HEK293 (cell line): Measurements from ENCODE around the gene MYADML2.

ENCODE experiments used
- CTCF ChIA-PET: fragments of 350-600 bp; formaldehyde crosslinking; extraction: SDS; loops from one replicate; lab custom pipeline; 2021; ENCODE audit warnings: antibody characterized with exemption; lab: Yijun Ruan, JAX
- POLR2A ChIA-PET: fragments of 300-600 bp; formaldehyde crosslinking; extraction: SDS; loops from one replicate; lab custom pipeline; 2020; ENCODE audit warnings: antibody characterized with exemption, inconsistent platforms; lab: Yijun Ruan, JAX
- H3K27ac ChIP-seq: fragments of 200-500 bp; sonication (Bioruptor generic); 2 replicates; pipeline ENCODE4 v1.5.1; 2014; ENCODE audit warnings: low read depth, low read length, control low read depth, inconsistent platforms; ENCODE audit errors: extremely low read depth
- H3K36me3 ChIP-seq, 2 experiments: fragments of 200-500 bp in 1 of 2; sonication (Bioruptor generic) in 1 of 2; 1 replicate in 1 of 2; 2 replicates in 1 of 2; pipeline ENCODE4 v1.5.1; 2014 to 2017; ENCODE audit warnings: inconsistent platforms in 2 of 2, low read length in 2 of 2; ENCODE audit not compliant: control insufficient read depth in 2 of 2, insufficient read depth in 1 of 2
- H3K4me1 ChIP-seq: fragments of 200-500 bp; sonication (Bioruptor generic); 2 replicates; pipeline ENCODE4 v1.5.1; 2014; ENCODE audit warnings: mild to moderate bottlenecking, low read length, inconsistent platforms; ENCODE audit not compliant: control insufficient read depth, insufficient read depth
- H3K4me3 ChIP-seq: 2 replicates; pipeline ENCODE4 v1.5.1; 2011; ENCODE audit warnings: low read depth, mild to moderate bottlenecking, control low read depth, low read length, moderate library complexity
- H3K9me3 ChIP-seq: fragments of 200-500 bp; sonication (Bioruptor generic); 2 replicates; pipeline ENCODE4 v1.5.1; 2014; ENCODE audit warnings: low read depth, low read length, inconsistent platforms; ENCODE audit not compliant: control insufficient read depth, insufficient read depth
- BCL11B ChIP-seq: fragments of 450-650 bp; formaldehyde crosslinking; IDR thresholded peaks from 2 replicates; pipeline ENCODE4 v1.5.1; 2016; ENCODE audit warnings: low read depth, missing biosample characterization, missing genetic modification characterization
- EGR2 ChIP-seq: fragments of 450-650 bp; formaldehyde crosslinking; IDR thresholded peaks from 2 replicates; pipeline ENCODE4 v1.5.1; 2016; ENCODE audit warnings: low read depth, missing biosample characterization, missing genetic modification characterization
- INSM2 ChIP-seq: fragments of 450-650 bp; formaldehyde crosslinking; IDR thresholded peaks from 2 replicates; pipeline ENCODE4 v1.5.1; 2016; ENCODE audit warnings: missing biosample characterization, missing genetic modification characterization
- PBX3 ChIP-seq: sonication (generic); formaldehyde crosslinking; IDR thresholded peaks from 2 replicates; pipeline ENCODE4 v1.8.1; 2022; ENCODE audit warnings: mild to moderate bottlenecking, moderate library complexity, missing genetic modification reagents
- RBAK ChIP-seq: fragments of 450-650 bp; formaldehyde crosslinking; IDR thresholded peaks from 2 replicates; pipeline ENCODE4 v1.5.1; 2016; ENCODE audit warnings: missing biosample characterization, missing genetic modification characterization
- SP3 ChIP-seq: fragments of 450-650 bp; formaldehyde crosslinking; IDR thresholded peaks from 2 replicates; pipeline ENCODE4 v1.5.1; 2016; ENCODE audit warnings: missing biosample characterization, missing genetic modification characterization
- ZFHX2 ChIP-seq: fragments of 450-650 bp; formaldehyde crosslinking; conservative IDR thresholded peaks from 2 replicates; pipeline ENCODE4 v1.5.1; 2016; ENCODE audit warnings: missing biosample characterization, missing genetic modification characterization
- ZFP41 ChIP-seq: fragments of 450-650 bp; formaldehyde crosslinking; IDR thresholded peaks from 2 replicates; pipeline ENCODE4 v1.5.1; 2016; ENCODE audit warnings: missing biosample characterization, missing genetic modification characterization, borderline replicate concordance
- ZNF174 ChIP-seq: fragments of 450-650 bp; formaldehyde crosslinking; IDR thresholded peaks from 2 replicates; pipeline ENCODE4 v1.5.0; 2017; ENCODE audit warnings: missing biosample characterization, mild to moderate bottlenecking, missing genetic modification characterization
- ZNF280D ChIP-seq: fragments of 450-650 bp; formaldehyde crosslinking; IDR thresholded peaks from 2 replicates; pipeline ENCODE4 v1.5.1; 2016; ENCODE audit warnings: missing biosample characterization, missing genetic modification characterization
- ZNF341 ChIP-seq: fragments of 450-650 bp; formaldehyde crosslinking; IDR thresholded peaks from 2 replicates; pipeline ENCODE4; 2016; ENCODE audit warnings: low read depth, missing biosample characterization, missing genetic modification characterization
- ZNF391 ChIP-seq: fragments of 450-650 bp; formaldehyde crosslinking; IDR thresholded peaks from 2 replicates; pipeline ENCODE4 v1.5.1; 2016; ENCODE audit warnings: low read depth, missing biosample characterization, missing genetic modification characterization, borderline replicate concordance
- ZNF394 ChIP-seq: fragments of 450-650 bp; formaldehyde crosslinking; IDR thresholded peaks from 2 replicates; pipeline ENCODE4 v1.5.1; 2016; ENCODE audit warnings: missing biosample characterization, missing genetic modification characterization, mild to moderate bottlenecking, moderate library complexity, borderline replicate concordance
- ZNF404 ChIP-seq: fragments of 450-650 bp; formaldehyde crosslinking; IDR thresholded peaks from 2 replicates; pipeline ENCODE4 v1.5.1; 2017; ENCODE audit warnings: missing biosample characterization, missing genetic modification characterization
- ZNF473 ChIP-seq: fragments of 450-650 bp; formaldehyde crosslinking; IDR thresholded peaks from 2 replicates; pipeline ENCODE4 v1.5.1; 2017; ENCODE audit warnings: missing biosample characterization, missing genetic modification characterization
- ZNF654 ChIP-seq: fragments of 450-650 bp; formaldehyde crosslinking; IDR thresholded peaks from 2 replicates; pipeline ENCODE4 v1.5.1; 2016; ENCODE audit warnings: low read depth, missing biosample characterization, missing genetic modification characterization
- ZNF677 ChIP-seq: fragments of 450-650 bp; IDR thresholded peaks from 2 replicates; pipeline ENCODE4 v1.5.0; 2018; ENCODE audit warnings: missing biosample characterization, mild to moderate bottlenecking, missing genetic modification characterization, moderate library complexity
- ZNF768 ChIP-seq: fragments of 450-650 bp; formaldehyde crosslinking; IDR thresholded peaks from 2 replicates; pipeline ENCODE4 v1.5.1; 2018; ENCODE audit warnings: missing biosample characterization, mild to moderate bottlenecking, missing genetic modification characterization
- ZNF777 ChIP-seq: fragments of 450-650 bp; formaldehyde crosslinking; IDR thresholded peaks from 2 replicates; pipeline ENCODE4 v1.5.1; 2017; ENCODE audit warnings: missing biosample characterization, missing genetic modification characterization, borderline replicate concordance
- ZNF792 ChIP-seq: fragments of 450-650 bp; formaldehyde crosslinking; IDR thresholded peaks from 2 replicates; pipeline ENCODE4 v1.5.1; 2016; ENCODE audit warnings: missing biosample characterization, missing genetic modification characterization
- TF ChIP-seq, protein P1 (sequence below): fragments of 450-650 bp; formaldehyde crosslinking; IDR thresholded peaks from 2 replicates; pipeline ENCODE4 v1.5.1; 2016; ENCODE audit warnings: missing biosample characterization, missing genetic modification characterization
- TF ChIP-seq, protein P2 (sequence below): fragments of 450-650 bp; formaldehyde crosslinking; IDR thresholded peaks from 2 replicates; pipeline ENCODE4 v1.5.1; 2016; ENCODE audit warnings: missing biosample characterization, missing genetic modification characterization

MYADML2 gene

DNA sequence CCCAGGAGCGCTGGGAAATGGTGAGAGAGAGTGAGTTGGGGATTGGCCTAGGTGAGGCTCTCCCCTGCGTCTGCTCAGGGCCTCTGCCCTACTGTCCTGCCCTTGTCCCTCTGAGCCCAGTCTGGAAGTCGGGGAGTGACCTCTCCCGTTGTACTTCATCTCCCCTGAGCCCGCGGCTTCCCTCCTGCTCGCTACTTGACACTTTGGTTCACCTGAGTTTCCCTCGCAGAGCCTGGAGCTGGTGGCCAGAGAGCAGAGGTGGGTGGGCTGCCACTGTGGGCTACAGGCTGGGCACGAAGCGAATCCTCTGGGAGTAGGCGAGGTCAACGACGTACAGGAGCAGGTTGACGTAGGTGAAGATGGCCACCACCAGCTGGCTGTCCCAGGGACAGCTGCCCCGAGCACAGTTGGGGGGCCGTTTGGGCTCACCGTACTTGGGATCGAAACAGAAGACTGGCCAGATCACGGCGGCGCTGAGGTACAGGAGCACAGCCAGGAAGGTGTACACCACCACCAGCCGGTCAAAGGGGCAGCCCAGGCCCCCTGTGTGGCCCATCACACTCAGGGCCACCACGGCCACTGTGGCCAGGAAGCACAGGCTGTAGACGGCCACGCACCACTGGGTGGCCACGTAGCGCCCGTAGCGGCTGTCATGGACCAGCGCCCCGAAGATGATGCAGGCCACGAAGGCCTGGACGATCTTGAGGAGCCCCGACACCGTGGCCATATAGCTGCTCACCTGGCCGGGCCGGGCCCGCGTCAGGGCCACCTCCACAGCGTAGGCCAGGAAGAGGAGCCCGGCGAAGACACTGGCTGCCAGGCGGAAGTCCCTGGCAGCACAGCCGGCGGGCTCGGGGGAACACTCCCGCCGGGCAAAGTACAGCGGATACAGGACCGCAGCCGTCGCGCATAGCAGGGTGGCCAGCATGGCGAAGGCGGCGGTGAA is 6.2 kb downstream of the MYADML2 start (continued):
- TF ChIP-seq ZNF280D (tag by site-specific recombination) (no peak), ZFP41 (tag by site-specific recombination) (no peak), ZNF768 (tag by site-specific recombination) (no peak), SP3 (tag by site-specific recombination) (no peak), ZNF174 (no peak), ZNF391 (tag by site-specific recombination) (no peak)

GRCh38 chr17:81939881-81940385 is 7.1 kb downstream of the MYADML2 start:
- H3K9me3 ChIP-seq, result no peaks in the 10 kb centered on the region
- POLR2A ChIA-PET, result interaction anchor here (1.0 kb wide), 1 partner anchor 12 kb away, joined by 3 read pairs; the partner anchor contains the start of gene MAFG
- CTCF ChIA-PET, result interaction anchor here (1.0 kb wide), 1 partner anchor 19 kb away, joined by 4 read pairs; no protein-coding TSS in a partner anchor
- peak; percentile 69 for TF ChIP-seq EGR2 (tag by site-specific recombination)
- TF ChIP-seq ZNF473 (tag by site-specific recombination), result no peak
- TF ChIP-seq ZNF341, result peak; percentile 25; the same call in 1 of the 2 replicates
- TF ChIP-seq ZNF654, result no peak
- peak; percentile 74 for TF ChIP-seq ZFHX2 (tag by site-specific recombination)
- peak; percentile 59; the same call in 1 of the 2 replicates for TF ChIP-seq ZNF394
- no peak overlapping the region for H3K4me3 ChIP-seq
- no peak overlapping the region for H3K27ac ChIP-seq
- peaks cover 2% of the 10 kb centered on the region; the same call in 1 of the 2 replicates for H3K4me1 ChIP-seq
- peaks cover 0 to 5% of the 10 kb centered on the region in 2 experiments; a peak in 1 of 3 replicates for H3K36me3 ChIP-seq

DNA sequence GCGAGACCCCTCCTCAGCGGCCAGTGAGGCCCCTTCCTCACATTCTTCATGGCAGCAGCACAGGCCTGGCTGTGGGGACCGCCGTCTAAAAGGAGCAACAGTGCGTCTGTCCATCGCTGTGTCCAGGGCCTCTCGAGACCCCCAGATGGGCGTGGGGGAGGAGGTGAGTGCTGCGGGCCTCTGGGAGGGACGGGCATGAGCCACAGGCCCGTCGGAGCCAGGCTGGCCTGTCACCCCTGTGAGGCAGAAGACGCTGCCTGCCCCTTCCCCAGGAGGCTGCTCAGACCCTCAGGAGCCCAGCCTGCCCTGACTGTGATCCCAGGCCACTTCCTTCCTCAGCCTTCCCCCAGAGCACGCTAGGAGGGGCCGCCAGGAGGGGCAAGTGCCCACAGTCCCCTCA is 7.8 kb downstream of the MYADML2 start:
- Histone ChIP-seq H3K36me3 (peaks cover 0 to 10% of the 10 kb centered on the region in 2 experiments; a peak in 1 of 3 replicates), H3K4me1 (peaks cover 2% of the 10 kb centered on the region; the same call in 1 of the 2 replicates), H3K27ac (no peak overlapping the region), H3K9me3 (no peaks in the 10 kb centered on the region), H3K4me3 (no peak overlapping the region)
- ChIA-PET POLR2A (no interaction called here), CTCF (interaction anchor here (1.0 to 1.1 kb wide), 2 partner anchors 11 to 20 kb away, joined by 3 to 4 read pairs; no protein-coding TSS in a partner anchor)
- TF ChIP-seq ZNF777 (tag by site-specific recombination), result no peak
- no peak for TF ChIP-seq BCL11B
- TF ChIP-seq ZNF404 (tag by site-specific recombination), result no peak
- TF ChIP-seq ZNF768 (tag by site-specific recombination), result no peak
- no peak for TF ChIP-seq PBX3 (CRISPR knock-in tag)
- no peak for TF ChIP-seq ZFHX2 (tag by site-specific recombination)
- no peak for TF ChIP-seq ZNF677 (tag by site-specific recombination)
- TF ChIP-seq, protein P1, sequence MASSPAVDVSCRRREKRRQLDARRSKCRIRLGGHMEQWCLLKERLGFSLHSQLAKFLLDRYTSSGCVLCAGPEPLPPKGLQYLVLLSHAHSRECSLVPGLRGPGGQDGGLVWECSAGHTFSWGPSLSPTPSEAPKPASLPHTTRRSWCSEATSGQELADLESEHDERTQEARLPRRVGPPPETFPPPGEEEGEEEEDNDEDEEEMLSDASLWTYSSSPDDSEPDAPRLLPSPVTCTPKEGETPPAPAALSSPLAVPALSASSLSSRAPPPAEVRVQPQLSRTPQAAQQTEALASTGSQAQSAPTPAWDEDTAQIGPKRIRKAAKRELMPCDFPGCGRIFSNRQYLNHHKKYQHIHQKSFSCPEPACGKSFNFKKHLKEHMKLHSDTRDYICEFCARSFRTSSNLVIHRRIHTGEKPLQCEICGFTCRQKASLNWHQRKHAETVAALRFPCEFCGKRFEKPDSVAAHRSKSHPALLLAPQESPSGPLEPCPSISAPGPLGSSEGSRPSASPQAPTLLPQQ (tag by site-specific recombination), result no peak
- no peak for TF ChIP-seq ZNF792
- TF ChIP-seq, protein P2, sequence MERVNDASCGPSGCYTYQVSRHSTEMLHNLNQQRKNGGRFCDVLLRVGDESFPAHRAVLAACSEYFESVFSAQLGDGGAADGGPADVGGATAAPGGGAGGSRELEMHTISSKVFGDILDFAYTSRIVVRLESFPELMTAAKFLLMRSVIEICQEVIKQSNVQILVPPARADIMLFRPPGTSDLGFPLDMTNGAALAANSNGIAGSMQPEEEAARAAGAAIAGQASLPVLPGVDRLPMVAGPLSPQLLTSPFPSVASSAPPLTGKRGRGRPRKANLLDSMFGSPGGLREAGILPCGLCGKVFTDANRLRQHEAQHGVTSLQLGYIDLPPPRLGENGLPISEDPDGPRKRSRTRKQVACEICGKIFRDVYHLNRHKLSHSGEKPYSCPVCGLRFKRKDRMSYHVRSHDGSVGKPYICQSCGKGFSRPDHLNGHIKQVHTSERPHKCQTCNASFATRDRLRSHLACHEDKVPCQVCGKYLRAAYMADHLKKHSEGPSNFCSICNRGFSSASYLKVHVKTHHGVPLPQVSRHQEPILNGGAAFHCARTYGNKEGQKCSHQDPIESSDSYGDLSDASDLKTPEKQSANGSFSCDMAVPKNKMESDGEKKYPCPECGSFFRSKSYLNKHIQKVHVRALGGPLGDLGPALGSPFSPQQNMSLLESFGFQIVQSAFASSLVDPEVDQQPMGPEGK (tag by site-specific recombination), result no peak
- no peak for TF ChIP-seq RBAK (tag by site-specific recombination)
- no peak for TF ChIP-seq INSM2 (tag by site-specific recombination)
